OCI-LY7 (cell line): ENCODE results near the gene TRMT1. TPM values are rescaled to one million over a fixed set of nuclear protein-coding genes. Genes with fewer than 3 reads are reported as not detected.
A peak's percentile ranks its signal among the peaks of the same experiment; 100 is the strongest.

Source experiments
- BruUV-seq: library from RNA; stranded (reverse); fragments of 400-500 nt; replicated peaks from 2 replicates; lab custom pipeline; 2021; lab: Mats Ljungman, UMichigan
- CTCF ChIA-PET: fragments of 300-600 bp; sonication (Branson Sonifier 250); formaldehyde crosslinking; loops from one replicate; lab custom pipeline; 2022; ENCODE audit warnings: antibody characterized with exemption; ENCODE audit not compliant: unreplicated experiment; lab: Charles Lee
- POLR2A ChIA-PET: fragments of 300-600 bp; sonication (Branson Sonifier 250); formaldehyde crosslinking; loops from one replicate; lab custom pipeline; 2022; ENCODE audit warnings: antibody characterized with exemption; lab: Charles Lee
- DNase-seq: peaks from one replicate; pipeline ENCODE4 v3.0.0-alpha.2; 2015; ENCODE audit warnings: low spot score
- H2AFZ ChIP-seq: fragments of 200-600 bp; sonication (generic), shearing (Covaris generic); 2 replicates; pipeline ENCODE4 v1.6.1; 2014; ENCODE audit warnings: mild to moderate bottlenecking, antibody characterized with exemption, low read length, moderate library complexity
- H3K27ac ChIP-seq: fragments of 200-600 bp; sonication (generic); 2 replicates; pipeline ENCODE4 v1.5.1; 2014; ENCODE audit warnings: mixed run types, low read depth, mild to moderate bottlenecking, moderate library complexity, low read length, inconsistent platforms; ENCODE audit not compliant: poor library complexity, severe bottlenecking
- H3K36me3 ChIP-seq: fragments of 200-600 bp; sonication (generic); 2 replicates; pipeline ENCODE4 v1.6.1; 2014; ENCODE audit warnings: mild to moderate bottlenecking, antibody characterized with exemption, low read length, moderate library complexity, mixed read lengths; ENCODE audit not compliant: insufficient read depth
- H3K4me1 ChIP-seq: fragments of 200-600 bp; sonication (generic); 2 replicates; pipeline ENCODE4 v1.5.1; 2014; ENCODE audit warnings: mild to moderate bottlenecking, low read length; ENCODE audit not compliant: insufficient read depth, poor library complexity, severe bottlenecking
- H3K4me2 ChIP-seq: fragments of 200-600 bp; sonication (generic); 2 replicates; pipeline ENCODE4 v1.6.1; 2014; ENCODE audit warnings: mild to moderate bottlenecking, low read length
- H3K4me3 ChIP-seq: fragments of 200-600 bp; sonication (generic); 2 replicates; pipeline ENCODE4 v1.5.1; 2014; ENCODE audit warnings: mild to moderate bottlenecking, low read depth, low read length; ENCODE audit not compliant: poor library complexity, severe bottlenecking
- H3K79me2 ChIP-seq: fragments of 200-600 bp; sonication (generic); 2 replicates; pipeline ENCODE4 v1.6.1; 2016; ENCODE audit warnings: low read depth, mild to moderate bottlenecking, low read length, moderate library complexity, mixed read lengths; ENCODE audit not compliant: insufficient read depth
- H3K9me2 ChIP-seq: fragments of 200-600 bp; sonication (generic); 2 replicates; pipeline ENCODE4 v1.6.1; 2016; ENCODE audit warnings: mild to moderate bottlenecking, low read length, mixed read lengths; ENCODE audit not compliant: insufficient read depth
- H3K9me3 ChIP-seq: fragments of 200-600 bp; sonication (generic); 2 replicates; pipeline ENCODE4 v1.6.1; 2014; ENCODE audit warnings: mild to moderate bottlenecking, mixed run types, low read length, mixed read lengths
- H4K20me1 ChIP-seq: fragments of 200-600 bp; sonication (generic); 2 replicates; pipeline ENCODE4 v1.6.1; 2014; ENCODE audit warnings: mild to moderate bottlenecking, antibody characterized with exemption, low read length, moderate library complexity, mixed read lengths; ENCODE audit not compliant: insufficient read depth
- CTCF ChIP-seq: fragments of 200-600 bp; sonication (generic); conservative IDR thresholded peaks from 2 replicates; pipeline ENCODE4 v1.5.1; 2014; ENCODE audit warnings: mild to moderate bottlenecking, antibody characterized with exemption, low read length, moderate library complexity, mixed read lengths
- EZH2phosphoT487 ChIP-seq: fragments of 200-600 bp; sonication (generic); IDR thresholded peaks from 2 replicates; pipeline ENCODE4 v1.6.1; 2018; ENCODE audit warnings: low read depth, borderline replicate concordance, mild to moderate bottlenecking, mixed run types, antibody characterized with exemption, low read length, moderate library complexity, mixed read lengths
- intact Hi-C: fragments of 100-400 bp; cut with micrococcal nuclease; formaldehyde crosslinking; loops from one replicate; pipeline ENCODE4 v1.10.0; 2022; ENCODE audit not compliant: unreplicated experiment
- total RNA-seq, 2 experiments: library from RNA; depleted of rRNA in 1 of 2; stranded (reverse); fragments of >200 nt in 1 of 2; shearing (Covaris generic) in 1 of 2; gene quantifications; 2 replicates each; pipeline ENCODE4 v1.2.3, GENCODE V29; 2014 to 2022

Gene TRMT1
- total RNA-seq, 2 experiments from 2014 or later: 50.4 to 56.8 TPM

DNA sequence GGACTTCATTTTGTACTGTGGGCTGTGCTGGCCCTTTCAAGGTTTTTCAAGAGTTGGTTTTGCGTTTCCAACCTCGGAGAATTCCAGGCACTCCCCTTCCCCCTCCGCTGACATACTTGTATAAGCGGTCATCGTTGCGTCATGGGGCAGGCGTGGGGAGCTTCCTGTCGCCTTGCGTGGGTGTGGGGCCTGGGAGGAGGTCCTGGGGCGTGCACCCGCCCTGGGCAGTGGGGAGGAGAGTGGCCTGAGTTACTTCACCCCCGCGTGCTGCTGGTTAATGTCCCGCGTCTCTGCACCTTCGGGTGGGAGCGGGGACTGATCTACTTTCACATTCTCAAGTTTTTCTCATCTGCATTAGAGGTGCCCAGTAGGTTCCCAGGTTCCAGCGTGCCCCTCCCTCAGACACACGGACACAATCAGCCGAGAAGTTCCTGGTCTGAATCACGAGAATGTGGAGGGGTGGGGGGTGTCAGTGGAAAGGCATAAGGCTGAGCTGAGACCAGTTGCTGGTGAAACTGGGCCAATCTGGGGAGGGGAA, 37.8 kb upstream of the TRMT1 start:
- Histone ChIP-seq H3K9me3 (no peaks in the 10 kb centered on the region), H3K79me2 (peaks cover 46% of the 10 kb centered on the region), H3K4me2 (peak overlapping the region; percentile 96), H3K36me3 (peaks cover 23% of the 10 kb centered on the region), H3K4me3 (peak overlapping the region; percentile 97), H4K20me1 (0 out of 2 replicates have a peak, but pooled peaks cover 5% of the 10 kb centered on the region), H2AFZ (no peak overlapping the region), H3K9me2 (no peaks in the 10 kb centered on the region), H3K4me1 (peaks cover 39% of the 10 kb centered on the region), H3K27ac (peak overlapping the region; percentile 100)
- ChIA-PET CTCF (no interaction called here), POLR2A (interaction anchor here (0.6 kb wide), 1 partner anchor 74 kb away, joined by 3 read pairs; no protein-coding TSS in a partner anchor)
- no TSS peak for BruUV-seq
- peak; percentile 60 for DNase-seq
- TF ChIP-seq CTCF (no peak), EZH2phosphoT487 (no peak)
- intact Hi-C loops: loop anchor here (2.0 kb wide), 1 partner anchor 40 kb away; no protein-coding TSS in a partner anchor

- peak overlapping the region; percentile 100 for H3K27ac ChIP-seq
- no peak overlapping the region for H2AFZ ChIP-seq
- BruUV-seq: no TSS peak
- no peaks in the 10 kb centered on the region for H3K9me2 ChIP-seq
- ChIA-PET POLR2A (interaction anchor here (0.6 kb wide), 1 partner anchor 73 kb away, joined by 3 read pairs; no protein-coding TSS in a partner anchor), CTCF (interaction anchor here (1.0 kb wide), 1 partner anchor 28 kb away, joined by 3 read pairs; no protein-coding TSS in a partner anchor)
- H3K9me3 ChIP-seq: no peaks in the 10 kb centered on the region
- H3K79me2 ChIP-seq: peaks cover 46% of the 10 kb centered on the region
- H3K4me1 ChIP-seq: peaks cover 38% of the 10 kb centered on the region
- peak; percentile 19 for TF ChIP-seq CTCF
- TF ChIP-seq EZH2phosphoT487: no peak
- H4K20me1 ChIP-seq: 0 out of 2 replicates have a peak, but pooled peaks cover 5% of the 10 kb centered on the region
- H3K4me2 ChIP-seq: peak overlapping the region; percentile 96
- peaks cover 23% of the 10 kb centered on the region for H3K36me3 ChIP-seq
- intact Hi-C loops: loop anchor here (1.0 to 2.0 kb wide), 3 partner anchors 13 to 49 kb away; no protein-coding TSS in a partner anchor
- DNase-seq: peak; percentile 78
- peak overlapping the region; percentile 97 for H3K4me3 ChIP-seq
These were observed 37.2 kb upstream of the TRMT1 start for GRCh38 chr19:13153569-13154240.
